Measurements from ENCODE around the gene ATAD3C.
A peak's percentile ranks its signal among the peaks of the same experiment; 100 is the strongest.

Gene ATAD3C

GRCh38 chr1:1437904-1438376 lies 11.5 kb upstream of the ATAD3C start:
- no peak overlapping the region for H3K4me3 ChIP-seq (ENCODE audit: low read depth, low read length)
- TF ChIP-seq, protein P1, sequence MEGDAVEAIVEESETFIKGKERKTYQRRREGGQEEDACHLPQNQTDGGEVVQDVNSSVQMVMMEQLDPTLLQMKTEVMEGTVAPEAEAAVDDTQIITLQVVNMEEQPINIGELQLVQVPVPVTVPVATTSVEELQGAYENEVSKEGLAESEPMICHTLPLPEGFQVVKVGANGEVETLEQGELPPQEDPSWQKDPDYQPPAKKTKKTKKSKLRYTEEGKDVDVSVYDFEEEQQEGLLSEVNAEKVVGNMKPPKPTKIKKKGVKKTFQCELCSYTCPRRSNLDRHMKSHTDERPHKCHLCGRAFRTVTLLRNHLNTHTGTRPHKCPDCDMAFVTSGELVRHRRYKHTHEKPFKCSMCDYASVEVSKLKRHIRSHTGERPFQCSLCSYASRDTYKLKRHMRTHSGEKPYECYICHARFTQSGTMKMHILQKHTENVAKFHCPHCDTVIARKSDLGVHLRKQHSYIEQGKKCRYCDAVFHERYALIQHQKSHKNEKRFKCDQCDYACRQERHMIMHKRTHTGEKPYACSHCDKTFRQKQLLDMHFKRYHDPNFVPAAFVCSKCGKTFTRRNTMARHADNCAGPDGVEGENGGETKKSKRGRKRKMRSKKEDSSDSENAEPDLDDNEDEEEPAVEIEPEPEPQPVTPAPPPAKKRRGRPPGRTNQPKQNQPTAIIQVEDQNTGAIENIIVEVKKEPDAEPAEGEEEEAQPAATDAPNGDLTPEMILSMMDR (IDR thresholded peaks at IDR 0.05; ENCODE audit: insufficient read depth, low read depth, low read length, missing control alignments): no peak
- DNase-seq (ENCODE audit: low read depth): no peak

DNA sequence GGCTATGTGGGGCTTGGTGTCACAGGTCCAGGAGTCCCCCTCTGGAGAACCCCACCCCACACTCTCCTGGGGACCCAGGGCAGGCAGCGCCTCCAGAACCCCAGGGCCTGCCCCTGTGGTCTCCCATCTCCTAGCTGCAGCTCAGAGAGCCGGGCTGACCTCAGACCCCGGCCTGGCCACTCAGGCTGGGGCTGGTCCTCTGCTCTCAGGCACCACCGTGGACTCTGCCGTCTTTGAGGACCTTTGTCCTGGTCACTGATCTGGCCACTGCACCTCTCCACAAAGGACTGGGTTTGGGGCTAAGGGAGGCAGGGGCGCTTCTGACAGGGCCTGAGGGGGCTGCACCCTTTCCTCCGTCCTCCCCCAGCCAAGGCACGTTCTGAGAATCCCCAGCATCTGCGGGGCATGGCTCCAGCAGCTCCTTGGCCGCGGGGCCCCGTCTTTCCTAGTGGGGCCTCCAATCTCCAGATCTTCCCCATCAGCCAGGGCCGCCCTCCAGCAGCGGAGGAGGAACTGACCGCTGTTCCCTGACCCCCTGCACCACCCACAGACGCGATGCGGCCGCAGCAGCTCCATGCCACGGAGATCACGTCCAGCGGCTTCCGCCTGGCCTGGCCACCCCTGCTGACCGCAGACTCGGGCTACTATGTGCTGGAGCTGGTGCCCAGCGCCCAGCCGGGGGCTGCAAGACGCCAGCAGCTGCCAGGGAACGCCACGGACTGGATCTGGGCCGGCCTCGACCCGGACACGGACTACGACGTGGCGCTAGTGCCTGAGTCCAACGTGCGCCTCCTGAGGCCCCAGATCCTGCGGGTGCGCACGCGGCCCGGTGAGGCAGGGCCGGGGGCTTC lies 10.7 kb upstream of the ATAD3C start:
- DNase-seq (ENCODE audit: low read depth): no peak
- TF ChIP-seq, protein P1 (IDR thresholded peaks at IDR 0.05; ENCODE audit: insufficient read depth, low read depth, low read length, missing control alignments): no peak
- no peak overlapping the region for H3K4me3 ChIP-seq (ENCODE audit: low read depth, low read length)

GRCh38 chr1:1439546-1440261 lies 9.8 kb upstream of the ATAD3C start:
- H3K4me3 ChIP-seq (ENCODE audit: low read depth, low read length): no peak overlapping the region
- TF ChIP-seq, protein P1 (IDR thresholded peaks at IDR 0.05; ENCODE audit: insufficient read depth, low read depth, low read length, missing control alignments): no peak
- no peak for DNase-seq (ENCODE audit: low read depth)

- TF ChIP-seq, protein P1 (IDR thresholded peaks at IDR 0.05; ENCODE audit: insufficient read depth, low read depth, low read length, missing control alignments): no peak
- no peak overlapping the region for H3K4me3 ChIP-seq (ENCODE audit: low read depth, low read length)
- no peak for DNase-seq (ENCODE audit: low read depth)
These were observed 9.1 kb upstream of the ATAD3C start for GRCh38 chr1:1440262-1441001.

DNA sequence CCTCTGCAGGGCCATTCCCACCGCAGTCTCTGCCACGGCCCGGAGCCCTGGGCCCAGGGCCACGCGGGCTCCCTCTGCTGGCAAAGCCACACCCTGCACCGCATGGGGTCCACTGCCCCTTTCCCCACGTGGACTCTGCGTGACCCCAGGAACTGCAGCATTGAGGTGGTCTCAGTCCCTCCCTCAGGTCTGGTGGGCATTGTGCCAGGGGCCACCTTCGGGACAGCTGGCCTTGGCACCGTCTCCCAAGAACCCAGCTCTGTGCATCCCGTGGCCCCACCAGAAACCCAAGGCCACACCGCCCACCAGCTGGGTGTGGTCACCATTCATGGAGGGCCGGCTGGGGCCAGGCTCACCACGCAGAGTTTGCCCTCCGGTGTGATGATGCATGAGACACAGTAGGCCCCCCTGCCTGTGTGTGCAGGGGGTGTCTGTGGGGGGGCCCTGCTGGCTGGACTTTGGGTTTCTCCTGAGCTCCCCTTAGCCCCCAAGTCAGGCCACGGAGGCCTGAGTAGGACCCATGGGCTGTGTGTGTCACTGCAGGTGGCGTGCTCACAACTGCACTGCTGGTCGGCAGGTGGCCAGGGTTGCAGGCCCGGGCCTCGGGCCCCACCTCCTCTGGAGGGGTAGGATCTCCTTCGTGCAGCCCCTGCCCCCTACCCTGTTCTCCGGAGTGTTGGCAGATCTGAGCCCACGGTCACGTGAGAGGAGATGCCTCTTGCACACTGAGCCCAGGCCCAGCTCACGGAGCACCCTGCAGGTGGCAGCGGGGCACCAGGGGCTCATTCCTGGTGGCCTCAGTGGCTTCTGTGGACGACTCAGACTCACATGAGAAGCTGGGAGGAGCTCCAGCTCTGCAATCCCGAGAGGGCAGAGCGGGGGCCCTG lies 8.2 kb upstream of the ATAD3C start:
- H3K4me3 ChIP-seq (ENCODE audit: low read depth, low read length): no peak overlapping the region
- peak; percentile 60 for DNase-seq (ENCODE audit: low read depth)
- TF ChIP-seq, protein P1 (IDR thresholded peaks at IDR 0.05; ENCODE audit: insufficient read depth, low read depth, low read length, missing control alignments): peak; percentile 92
